Transverse colon (tissue), 4 donors: ENCODE results near the gene FILIP1L.

Source experiments
- POLR2A ChIP-seq: fragments of 450-650 bp; IDR thresholded peaks from one replicate; pipeline ENCODE4 v1.6.1; 2016; ENCODE audit warnings: antibody characterized with exemption, mild to moderate bottlenecking, moderate library complexity
- POLR2AphosphoS5 ChIP-seq, 3 donors: sonication (generic); formaldehyde crosslinking; IDR thresholded peaks; one replicate each; pipeline ENCODE4 v1.6.1; 2016; ENCODE audit warnings: antibody characterized with exemption in 3 of 3
- TF ChIP-seq, protein P1 (sequence below), 5 experiments: fragments of 200-600 bp in 3 of 5; fragments of 450-650 bp in 2 of 5; sonication (generic) in 3 of 5; IDR thresholded peaks; 1 replicate in 2 of 5; 2 replicates in 3 of 5; pipeline ENCODE4 v1.5.1; 2016 to 2017; ENCODE audit warnings: antibody characterized with exemption in 5 of 5, inconsistent platforms in 3 of 5, mild to moderate bottlenecking in 2 of 5, moderate library complexity in 1 of 5

DNA sequence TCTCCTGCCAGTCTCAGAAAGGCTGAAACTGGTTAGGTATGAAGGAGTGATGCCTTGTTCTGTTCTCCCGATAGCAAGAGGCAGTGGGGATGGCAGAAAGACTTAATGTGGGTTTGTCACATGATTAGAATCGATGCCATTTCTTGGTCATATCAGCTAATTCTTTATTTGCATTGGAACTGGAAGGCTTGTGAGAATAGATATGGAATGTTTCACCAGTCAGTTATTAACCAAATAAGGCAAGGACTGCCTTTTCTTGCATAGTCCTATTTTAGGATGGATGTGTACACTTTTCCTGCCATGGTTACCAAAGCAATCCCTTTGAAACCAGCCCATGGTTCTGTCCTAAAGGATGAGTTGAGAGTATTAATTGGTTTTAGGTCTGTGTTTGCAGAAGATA is 33.7 kb downstream of the FILIP1L start:
- TF ChIP-seq, protein P1, sequence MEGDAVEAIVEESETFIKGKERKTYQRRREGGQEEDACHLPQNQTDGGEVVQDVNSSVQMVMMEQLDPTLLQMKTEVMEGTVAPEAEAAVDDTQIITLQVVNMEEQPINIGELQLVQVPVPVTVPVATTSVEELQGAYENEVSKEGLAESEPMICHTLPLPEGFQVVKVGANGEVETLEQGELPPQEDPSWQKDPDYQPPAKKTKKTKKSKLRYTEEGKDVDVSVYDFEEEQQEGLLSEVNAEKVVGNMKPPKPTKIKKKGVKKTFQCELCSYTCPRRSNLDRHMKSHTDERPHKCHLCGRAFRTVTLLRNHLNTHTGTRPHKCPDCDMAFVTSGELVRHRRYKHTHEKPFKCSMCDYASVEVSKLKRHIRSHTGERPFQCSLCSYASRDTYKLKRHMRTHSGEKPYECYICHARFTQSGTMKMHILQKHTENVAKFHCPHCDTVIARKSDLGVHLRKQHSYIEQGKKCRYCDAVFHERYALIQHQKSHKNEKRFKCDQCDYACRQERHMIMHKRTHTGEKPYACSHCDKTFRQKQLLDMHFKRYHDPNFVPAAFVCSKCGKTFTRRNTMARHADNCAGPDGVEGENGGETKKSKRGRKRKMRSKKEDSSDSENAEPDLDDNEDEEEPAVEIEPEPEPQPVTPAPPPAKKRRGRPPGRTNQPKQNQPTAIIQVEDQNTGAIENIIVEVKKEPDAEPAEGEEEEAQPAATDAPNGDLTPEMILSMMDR (IDR thresholded peaks at IDR 0.05): no peak
- TF ChIP-seq POLR2A (no peak), POLR2AphosphoS5 (IDR thresholded peaks at IDR 0.05) (no peak)
